Tibial nerve (tissue), 4 donors: ENCODE measurements around the gene CNTLN. TPM values are rescaled to one million over a fixed set of nuclear protein-coding genes. Genes with fewer than 3 reads are reported as not detected.

Experiments used
- DNase-seq, 2 donors: peaks; one replicate each; pipeline ENCODE4 v3.0.0-alpha.2; 2019; ENCODE audit warnings: low spot score in 2 of 2
- H3K27ac ChIP-seq, 4 donors: fragments of 200-600 bp; sonication (generic) in 3 of 4; one replicate each; pipeline ENCODE4 v1.5.1; 2017 to 2019; ENCODE audit warnings: mild to moderate bottlenecking in 1 of 4
- H3K27me3 ChIP-seq, 2 donors: fragments of 200-600 bp; sonication (generic) in 1 of 2; one replicate each; pipeline versions ENCODE4 v1.5.1 to v1.6.0; 2017 to 2019
- H3K36me3 ChIP-seq, 3 donors: fragments of 200-600 bp; sonication (generic); one replicate each; pipeline ENCODE4 v1.5.1; 2018 to 2019
- H3K4me1 ChIP-seq, 4 donors: fragments of 200-600 bp; sonication (generic) in 3 of 4; one replicate each; pipeline ENCODE4 v1.5.1; 2017 to 2019
- H3K4me3 ChIP-seq, 4 donors: fragments of 200-600 bp; sonication (generic) in 3 of 4; one replicate each; pipeline ENCODE4 v1.5.1; 2017 to 2019; ENCODE audit warnings: mild to moderate bottlenecking in 1 of 4, moderate library complexity in 1 of 4
- H3K9me3 ChIP-seq, 4 donors: fragments of 200-600 bp; sonication (generic) in 3 of 4; one replicate each; pipeline ENCODE4 v1.5.1; 2017 to 2019
- CTCF ChIP-seq, 5 experiments: fragments of 200-600 bp in 3 of 5; fragments of 450-650 bp in 2 of 5; sonication (generic) in 3 of 5; IDR thresholded peaks; one replicate each; pipeline ENCODE4 v1.5.1; 2016 to 2019; ENCODE audit warnings: antibody characterized with exemption in 5 of 5, mild to moderate bottlenecking in 3 of 5, moderate library complexity in 2 of 5
- EP300 ChIP-seq, 2 donors: sonication (generic); formaldehyde crosslinking; IDR thresholded peaks; one replicate each; pipeline ENCODE4 v1.6.1; 2017; ENCODE audit warnings: antibody characterized with exemption in 2 of 2, mild to moderate bottlenecking in 1 of 2
- POLR2A ChIP-seq, 2 donors: fragments of 450-650 bp; IDR thresholded peaks; one replicate each; pipeline ENCODE4 v1.6.1; 2017; ENCODE audit warnings: antibody characterized with exemption in 2 of 2, mild to moderate bottlenecking in 2 of 2, moderate library complexity in 2 of 2
- whole genome bisulfite sequencing, 2 donors: methylation state at CpG; one replicate each; pipeline ENCODE4 v1.1.5; 2018; 5-methylcytosine and 5-hydroxymethylcytosine counted together
- total RNA-seq, 4 donors: library from RNA; depleted of rRNA; stranded (reverse); fragments of >200 nt; gene quantifications; one replicate each; pipeline ENCODE4 v1.1.0, GENCODE V29; 2016

CNTLN gene
- total RNA-seq, 4 donors from 2014 or later = 29.7 to 38.1 (median 34.0) TPM

GRCh38 chr9:17185481-17186029, 50.7 kb downstream of the CNTLN start:
- H3K4me3 ChIP-seq = no peak overlapping the region
- no peaks in the 10 kb centered on the region for H3K36me3 ChIP-seq
- H3K4me1 ChIP-seq = peaks cover 0 to 5% (median 0%) of the 10 kb centered on the region in 4 donors
- TF ChIP-seq POLR2A (IDR thresholded peaks at IDR 0.05) (no peak), EP300 (IDR thresholded peaks at IDR 0.05) (no peak), CTCF (IDR thresholded peaks at IDR 0.05) (no peak)
- H3K9me3 ChIP-seq = no peaks in the 10 kb centered on the region
- 74 to 82% methylated on average over 3 of the region's 3 CpGs for WGBS, 2 donors
- DNase-seq = no peak
- no peaks in the 10 kb centered on the region for H3K27me3 ChIP-seq
- no peak overlapping the region for H3K27ac ChIP-seq

- Histone ChIP-seq H3K4me1 (peaks cover 0 to 5% (median 0%) of the 10 kb centered on the region in 4 donors), H3K9me3 (no peaks in the 10 kb centered on the region), H3K36me3 (no peaks in the 10 kb centered on the region), H3K4me3 (no peak overlapping the region), H3K27ac (no peak overlapping the region), H3K27me3 (no peaks in the 10 kb centered on the region)
- no peak for TF ChIP-seq POLR2A (IDR thresholded peaks at IDR 0.05)
- TF ChIP-seq EP300 (IDR thresholded peaks at IDR 0.05) = no peak
- TF ChIP-seq CTCF (IDR thresholded peaks at IDR 0.05) = no peak
- DNase-seq = no peak
Measured at GRCh38 chr9:17191082-17191481, 56.2 kb downstream of the CNTLN start.

- peaks cover 0 to 19% (median 0%) of the 10 kb centered on the region in 3 donors for H3K36me3 ChIP-seq
- peaks cover 0 to 39% (median 4%) of the 10 kb centered on the region in 4 donors for H3K9me3 ChIP-seq
- no peak overlapping the region for H3K4me3 ChIP-seq
- H3K4me1 ChIP-seq = no peaks in the 10 kb centered on the region
- no peaks in the 10 kb centered on the region for H3K27me3 ChIP-seq
- no peak for DNase-seq
- 60% methylated on average over 6 to 8 of the region's 8 CpGs for WGBS, 2 donors
- H3K27ac ChIP-seq = no peak overlapping the region
- no peak for TF ChIP-seq EP300 (IDR thresholded peaks at IDR 0.05)
- no peak for TF ChIP-seq POLR2A (IDR thresholded peaks at IDR 0.05)
- TF ChIP-seq CTCF (IDR thresholded peaks at IDR 0.05) = no peak
Measured at GRCh38 chr9:17204611-17205152, 69.8 kb downstream of the CNTLN start.

- H3K27me3 ChIP-seq = no peaks in the 10 kb centered on the region
- H3K9me3 ChIP-seq = peaks cover 0 to 29% (median 2%) of the 10 kb centered on the region in 4 donors
- H3K4me1 ChIP-seq = peaks cover 0 to 16% (median 0%) of the 10 kb centered on the region in 4 donors
- TF ChIP-seq EP300 (IDR thresholded peaks at IDR 0.05) (no peak), POLR2A (IDR thresholded peaks at IDR 0.05) (no peak), CTCF (IDR thresholded peaks at IDR 0.05) (no peak)
- 71 to 78% methylated on average over 3 of the region's 3 CpGs for WGBS, 2 donors
- no peaks in the 10 kb centered on the region for H3K36me3 ChIP-seq
- no peak overlapping the region for H3K4me3 ChIP-seq
- H3K27ac ChIP-seq = no peak overlapping the region
- DNase-seq = no peak
Measured at GRCh38 chr9:17216011-17216410, 81.2 kb downstream of the CNTLN start.

- WGBS, 2 donors = 73 to 81% methylated on average over 2 of the region's 2 CpGs
- TF ChIP-seq POLR2A (IDR thresholded peaks at IDR 0.05) (no peak), EP300 (IDR thresholded peaks at IDR 0.05) (no peak), CTCF (IDR thresholded peaks at IDR 0.05) (no peak)
- Histone ChIP-seq H3K27ac (no peak overlapping the region), H3K36me3 (no peaks in the 10 kb centered on the region), H3K4me1 (peaks cover 0 to 16% (median 0%) of the 10 kb centered on the region in 4 donors), H3K27me3 (no peaks in the 10 kb centered on the region), H3K4me3 (no peak overlapping the region), H3K9me3 (peaks cover 0 to 24% (median 2%) of the 10 kb centered on the region in 4 donors)
- no peak for DNase-seq
Measured at GRCh38 chr9:17216646-17217045, 81.8 kb downstream of the CNTLN start.
